NCI-H1436 (cell line): ENCODE data around the gene SYCN.

ENCODE experiments used
- DNase-seq: peaks from one replicate; lab custom pipeline; 2025; lab: John Stamatoyannopoulos, UW

The SYCN gene

GRCh38 chr19:39194832-39195542 is 9.1 kb downstream of the SYCN start:
- DNase-seq, result no peak

GRCh38 chr19:39193803-39194202 is 10.3 kb downstream of the SYCN start:
- no peak for DNase-seq

- no peak for DNase-seq
Measured at GRCh38 chr19:39192846-39193245, 11.2 kb downstream of the SYCN start.

- DNase-seq, result no peak
Measured at GRCh38 chr19:39190768-39191167, 13.3 kb downstream of the SYCN start.

GRCh38 chr19:39188960-39189359 is 15.1 kb downstream of the SYCN start:
- no peak for DNase-seq

GRCh38 chr19:39187552-39187943 is 16.5 kb downstream of the SYCN start:
- no peak for DNase-seq

- DNase-seq, result no peak
Measured at GRCh38 chr19:39186391-39186790, 17.7 kb downstream of the SYCN start.

GRCh38 chr19:39183104-39183503 is 21.0 kb downstream of the SYCN start:
- no peak for DNase-seq

GRCh38 chr19:39182174-39182505 is 21.9 kb downstream of the SYCN start:
- DNase-seq, result no peak

GRCh38 chr19:39181500-39182173 is 22.4 kb downstream of the SYCN start:
- DNase-seq, result no peak

GRCh38 chr19:39180749-39181148 is 23.3 kb downstream of the SYCN start:
- DNase-seq, result no peak

- DNase-seq, result no peak
Measured at GRCh38 chr19:39179754-39180153, 24.3 kb downstream of the SYCN start.

- DNase-seq, result no peak
Measured at GRCh38 chr19:39178296-39179006, 25.6 kb downstream of the SYCN start.

GRCh38 chr19:39177736-39178135 is 26.3 kb downstream of the SYCN start:
- no peak for DNase-seq

GRCh38 chr19:39177110-39177699 is 26.9 kb downstream of the SYCN start:
- DNase-seq, result no peak

- DNase-seq, result no peak
Measured at GRCh38 chr19:39175564-39175963, 28.5 kb downstream of the SYCN start.

- DNase-seq, result no peak
Measured at GRCh38 chr19:39174558-39175544, 29.2 kb downstream of the SYCN start.

- DNase-seq, result no peak
Measured at GRCh38 chr19:39174142-39174541, 29.9 kb downstream of the SYCN start.

- DNase-seq, result no peak
Measured at GRCh38 chr19:39173502-39173991, 30.5 kb downstream of the SYCN start.

GRCh38 chr19:39172700-39173501 is 31.2 kb downstream of the SYCN start:
- DNase-seq, result no peak
